Embryonic facial prominence (tissue), 1 donor: ENCODE data around the gene SUMF2.
"Not testable (repeated sequence)": the region's sequence is repeated elsewhere in the genome, so short reads cannot be mapped to it uniquely, and the experiment has no call there.

Experiments used
- DNase-seq: peaks from one replicate; pipeline ENCODE4 v3.0.0-alpha.2; 2016; ENCODE audit errors: extremely low spot score

The SUMF2 gene

GRCh38 chr7:56106108-56107073 is 42.3 kb downstream of the SUMF2 start, which contains the start of gene CHCHD2:
TSS of gene CHCHD2 (minus strand) at chr7:56106476. CDS start at chr7:56106413, 63 bp downstream.
- DNase-seq: peak; percentile 98

GRCh38 chr7:56107954-56108258 is 43.8 kb downstream of the SUMF2 start:
- no peak for DNase-seq

DNA sequence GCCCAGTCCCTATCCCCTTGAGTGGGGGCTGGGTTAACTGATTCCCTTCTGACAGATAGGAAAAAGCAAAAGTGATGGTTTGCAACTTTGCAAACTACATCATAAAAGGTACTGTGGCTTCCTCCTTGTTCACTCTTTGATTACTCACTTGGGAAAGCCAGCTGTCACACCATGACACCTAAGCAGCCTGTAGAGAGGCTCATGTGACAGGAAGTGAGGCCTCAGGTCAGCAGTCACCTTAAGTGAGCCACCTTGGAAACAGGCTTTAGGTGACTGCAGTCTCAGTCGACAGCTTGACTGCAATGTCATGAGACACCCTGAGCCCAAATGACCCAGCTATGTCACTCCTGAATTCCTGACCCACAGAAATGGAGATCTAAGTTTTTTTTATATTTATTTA is 46.5 kb downstream of the SUMF2 start:
- no peak for DNase-seq

- not testable (repeated sequence) for DNase-seq
Measured at GRCh38 chr7:56112244-56112643, 48.2 kb downstream of the SUMF2 start.

GRCh38 chr7:56115852-56116538 is 51.9 kb downstream of the SUMF2 start, which contains the start of gene NUPR2:
TSS of gene NUPR2 (minus strand) at chr7:56116417. CDS start at chr7:56116314, 103 bp downstream.
- no peak for DNase-seq

- DNase-seq: no peak
Measured at GRCh38 chr7:56121440-56121839, 57.4 kb downstream of the SUMF2 start.

- no peak for DNase-seq
Measured at GRCh38 chr7:56124981-56125380, 60.9 kb downstream of the SUMF2 start.

GRCh38 chr7:56125831-56126230 is 61.7 kb downstream of the SUMF2 start:
- no peak for DNase-seq

DNA sequence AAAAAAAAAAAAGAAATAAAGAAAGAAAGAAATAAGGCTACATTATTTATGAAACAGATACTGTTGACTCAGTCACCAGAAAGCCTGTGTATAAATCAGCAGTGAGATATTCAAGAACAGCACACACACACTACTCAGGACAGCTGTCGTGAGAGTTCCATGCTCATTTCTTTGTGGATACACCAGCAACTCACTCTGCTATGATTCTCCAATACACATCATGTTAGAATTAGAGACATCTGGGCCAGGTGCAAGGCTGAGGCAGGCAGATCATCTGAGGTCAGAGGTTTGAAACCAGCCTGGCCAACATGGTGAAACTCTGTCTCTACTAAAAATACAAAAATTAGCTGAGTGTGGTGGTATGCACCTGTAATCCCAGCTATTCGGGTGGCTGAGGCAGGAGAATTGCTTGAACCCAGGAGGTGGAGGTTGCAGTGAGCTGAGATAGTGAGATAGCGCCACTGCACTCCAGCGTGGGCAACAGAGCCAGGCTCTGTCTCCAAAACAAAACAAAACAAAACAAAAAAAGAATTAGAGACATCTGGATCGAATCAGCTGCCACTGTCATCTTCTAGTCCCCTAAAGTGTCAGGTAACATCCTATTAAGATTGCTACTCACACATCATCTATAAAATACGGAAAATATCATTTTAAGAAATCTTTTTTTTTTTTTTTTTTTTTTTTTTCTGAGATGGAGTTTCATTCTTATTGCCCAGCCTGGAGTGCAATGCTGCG is 63.3 kb downstream of the SUMF2 start:
- no peak for DNase-seq
